ENCODE measurements around the gene TMEM109. TPM values are rescaled to one million over a fixed set of nuclear protein-coding genes. Genes with fewer than 3 reads are reported as not detected.

The TMEM109 gene
- total RNA-seq, 1 donor from 2014 or later: 9.4 TPM

- no peak for FAIRE-seq
- DNase-seq (ENCODE audit: low spot score in 2 of 2): no peak
These were observed 11.2 kb downstream of the TMEM109 start for GRCh38 chr11:60924906-60925853.

DNA sequence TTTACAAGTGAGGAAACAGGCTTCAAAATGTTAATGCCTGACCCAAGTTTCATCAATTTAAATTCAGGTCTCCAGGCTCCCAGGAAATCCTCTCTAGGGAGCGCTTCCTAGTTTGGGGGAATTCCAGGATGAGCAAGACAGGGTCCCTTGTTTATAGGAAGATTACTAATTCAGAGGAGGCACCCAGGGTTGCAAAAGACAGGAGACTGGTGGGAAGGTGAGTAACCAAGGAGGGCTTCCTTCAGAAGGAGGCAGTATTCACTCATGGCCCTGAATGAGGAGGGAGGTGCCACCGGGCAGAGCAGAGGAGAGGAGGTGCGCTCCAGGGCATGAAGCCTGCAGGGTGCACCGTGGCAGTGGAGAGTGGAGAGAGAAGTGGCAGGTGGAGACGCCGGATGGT is 11.9 kb downstream of the TMEM109 start:
- FAIRE-seq: no peak
- no peak for DNase-seq (ENCODE audit: low spot score in 2 of 2)

DNA sequence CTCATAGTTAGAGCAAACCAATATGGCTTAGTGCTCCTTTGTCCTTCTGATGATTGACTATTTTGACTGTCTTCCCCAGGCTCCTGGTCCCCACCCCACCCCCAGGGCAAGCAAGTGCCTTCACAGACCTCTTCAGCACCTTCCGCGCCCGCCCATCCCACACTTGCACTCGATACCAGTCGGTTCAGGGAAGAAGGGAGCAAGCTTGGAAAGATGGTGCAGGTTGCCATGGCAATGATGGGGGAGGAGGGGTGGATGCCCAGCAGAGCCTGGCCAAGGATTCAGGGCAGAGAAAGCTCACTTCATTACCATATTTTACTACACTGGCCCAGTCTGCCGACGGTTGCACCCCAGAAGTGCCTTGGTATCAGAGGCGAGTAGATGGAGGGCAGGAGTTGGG is 12.5 kb downstream of the TMEM109 start:
- FAIRE-seq (no peak), DNase-seq (ENCODE audit: low spot score in 2 of 2) (no peak)

- FAIRE-seq: no peak
- DNase-seq (ENCODE audit: low spot score in 2 of 2): no peak
These were observed 13.2 kb downstream of the TMEM109 start for GRCh38 chr11:60927061-60927592.

DNA sequence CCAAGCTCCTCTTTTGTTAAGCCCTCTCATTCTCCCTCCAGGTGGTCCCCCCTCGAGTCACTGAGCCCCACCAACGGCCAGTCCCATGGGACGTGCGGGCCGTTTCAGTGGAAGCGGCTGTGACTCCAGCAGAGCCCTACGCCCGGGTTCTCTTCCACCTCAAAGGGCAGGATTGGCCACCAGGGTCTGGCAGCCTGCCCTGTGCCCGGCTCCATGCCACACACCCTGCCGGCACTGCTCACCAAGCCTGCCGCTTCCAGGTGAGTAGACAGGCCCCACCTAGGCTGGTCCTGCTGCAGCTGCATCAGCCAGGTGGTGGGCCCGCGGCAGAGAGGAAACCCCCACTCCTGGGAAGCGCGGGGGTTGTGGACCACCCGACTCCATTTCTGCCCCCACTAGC is 13.6 kb downstream of the TMEM109 start:
- no peak for FAIRE-seq
- DNase-seq (ENCODE audit: low spot score in 2 of 2): no peak

GRCh38 chr11:60928563-60929001 is 14.6 kb downstream of the TMEM109 start:
- DNase-seq (ENCODE audit: low spot score in 2 of 2) (no peak), FAIRE-seq (no peak)

GRCh38 chr11:60929764-60930163 is 15.8 kb downstream of the TMEM109 start:
- no peak for DNase-seq (ENCODE audit: low spot score in 2 of 2)
- FAIRE-seq: no peak

GRCh38 chr11:60930394-60930793 is 16.4 kb downstream of the TMEM109 start:
- FAIRE-seq (no peak), DNase-seq (ENCODE audit: low spot score in 2 of 2) (no peak)

DNA sequence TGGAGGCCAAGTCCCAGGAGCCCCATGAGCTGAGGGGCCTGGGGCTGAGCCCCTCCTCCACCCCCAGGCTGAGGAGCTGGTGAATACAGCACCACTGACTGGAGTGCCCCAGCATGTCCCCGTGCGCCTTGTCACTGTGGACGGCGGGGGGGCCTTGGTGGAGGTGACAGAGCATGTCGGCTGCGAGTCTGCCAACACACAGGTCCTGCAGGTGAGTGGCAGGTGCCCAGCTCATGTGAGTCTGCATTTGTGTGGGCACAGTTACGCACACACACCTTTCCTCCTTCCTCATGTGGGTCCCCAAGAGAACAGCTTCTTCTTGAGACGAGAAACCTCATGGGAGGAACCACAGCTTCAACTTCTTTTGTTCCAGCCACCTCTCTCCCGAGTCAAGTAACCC is 18.0 kb downstream of the TMEM109 start:
- DNase-seq (ENCODE audit: low spot score in 2 of 2) (no peak), FAIRE-seq (no peak)

DNA sequence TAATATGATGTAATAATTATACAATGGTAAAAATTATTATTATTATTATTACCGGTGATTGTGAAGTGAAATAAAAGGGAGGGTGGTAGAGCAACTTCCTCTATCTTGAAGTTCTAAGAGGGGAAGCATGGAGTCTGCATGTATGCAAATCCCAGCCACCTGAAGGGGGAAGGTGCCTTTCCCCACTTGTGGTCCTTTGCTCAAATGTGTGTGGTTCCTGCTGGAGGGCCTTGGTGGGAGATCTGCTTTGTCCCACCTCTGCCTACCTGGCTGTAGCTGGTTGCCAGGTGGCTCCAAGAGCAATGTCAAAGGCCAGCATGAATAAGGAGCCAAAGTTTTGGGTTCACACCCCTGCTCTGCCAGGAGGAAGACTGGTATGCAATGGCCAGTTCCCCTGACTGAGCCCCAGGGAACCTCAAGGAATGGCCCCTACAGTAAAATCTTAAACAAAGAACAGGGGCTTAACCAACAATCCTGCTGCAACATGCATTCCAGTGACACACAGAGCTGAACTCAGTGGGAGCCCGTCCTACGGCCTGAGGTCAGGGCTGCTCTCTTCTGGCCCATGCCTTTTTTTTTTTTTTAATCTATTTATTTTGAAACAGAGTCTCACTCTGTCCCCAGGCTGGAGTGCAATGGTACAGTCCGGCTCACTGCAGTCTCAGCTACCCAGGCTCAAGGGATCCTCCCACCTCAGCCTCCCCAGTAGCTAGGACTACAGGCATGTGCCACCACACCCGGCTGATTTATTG is 18.8 kb downstream of the TMEM109 start:
- DNase-seq (ENCODE audit: low spot score in 2 of 2) (no peak), FAIRE-seq (no peak)

- no peak for DNase-seq (ENCODE audit: low spot score in 2 of 2)
- FAIRE-seq: no peak
These were observed 19.6 kb downstream of the TMEM109 start for GRCh38 chr11:60933416-60934123.

- DNase-seq (ENCODE audit: low spot score in 2 of 2): no peak
- no peak for FAIRE-seq
These were observed 20.3 kb downstream of the TMEM109 start for GRCh38 chr11:60934124-60934789.

- DNase-seq (ENCODE audit: low spot score in 2 of 2) (no peak), FAIRE-seq (no peak)
These were observed 21.0 kb downstream of the TMEM109 start for GRCh38 chr11:60934790-60935605.

DNA sequence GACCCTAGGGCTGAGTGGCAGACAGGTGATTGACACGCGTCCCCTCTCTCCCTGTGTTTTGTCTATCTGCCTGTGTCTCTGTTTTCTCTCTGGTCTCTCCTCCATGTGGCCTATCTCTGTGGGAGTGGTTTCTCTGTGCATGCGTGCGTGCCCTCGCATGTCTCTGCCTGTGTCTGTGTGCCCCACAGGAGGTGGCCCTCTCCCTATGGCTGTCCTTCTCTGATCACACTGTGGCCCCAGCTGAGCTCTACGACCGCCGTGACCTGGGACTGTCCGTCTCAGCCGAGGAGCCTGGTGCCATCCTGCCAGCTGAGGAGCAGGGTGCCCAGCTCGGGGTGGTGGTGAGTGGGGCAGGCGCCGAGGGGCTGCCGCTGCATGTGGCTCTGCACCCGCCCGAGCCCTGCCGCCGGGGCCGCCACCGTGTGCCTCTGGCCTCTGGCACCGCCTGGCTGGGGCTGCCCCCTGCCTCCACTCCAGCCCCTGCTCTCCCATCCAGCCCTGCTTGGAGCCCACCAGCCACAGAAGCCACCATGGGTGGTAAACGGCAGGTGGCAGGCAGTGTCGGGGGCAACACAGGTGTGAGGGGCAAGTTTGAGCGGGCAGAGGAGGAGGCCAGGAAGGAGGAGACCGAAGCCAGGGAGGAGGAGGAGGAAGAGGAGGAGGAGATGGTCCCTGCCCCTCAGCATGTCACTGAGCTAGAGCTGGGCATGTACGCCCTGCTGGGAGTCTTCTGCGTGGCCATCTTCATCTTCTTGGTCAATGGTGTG is 21.9 kb downstream of the TMEM109 start:
- DNase-seq (ENCODE audit: low spot score in 2 of 2) (no peak), FAIRE-seq (no peak)

DNA sequence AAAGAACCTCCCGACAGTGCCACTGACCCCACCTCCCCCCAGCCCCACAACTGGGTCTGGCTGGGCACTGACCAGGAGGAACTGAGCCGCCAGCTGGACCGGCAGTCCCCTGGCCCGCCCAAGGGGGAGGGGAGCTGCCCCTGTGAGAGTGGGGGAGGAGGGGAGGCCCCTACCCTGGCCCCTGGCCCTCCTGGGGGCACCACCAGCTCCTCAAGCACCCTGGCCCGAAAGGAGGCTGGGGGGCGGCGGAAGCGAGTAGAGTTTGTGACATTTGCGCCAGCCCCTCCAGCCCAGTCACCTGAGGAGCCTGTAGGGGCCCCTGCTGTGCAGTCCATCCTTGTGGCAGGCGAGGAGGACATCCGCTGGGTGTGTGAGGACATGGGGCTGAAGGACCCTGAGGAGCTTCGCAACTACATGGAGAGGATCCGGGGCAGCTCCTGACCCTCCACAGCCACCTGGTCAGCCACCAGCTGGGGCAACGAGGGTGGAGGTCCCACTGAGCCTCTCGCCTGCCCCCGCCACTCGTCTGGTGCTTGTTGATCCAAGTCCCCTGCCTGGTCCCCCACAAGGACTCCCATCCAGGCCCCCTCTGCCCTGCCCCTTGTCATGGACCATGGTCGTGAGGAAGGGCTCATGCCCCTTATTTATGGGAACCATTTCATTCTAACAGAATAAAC is 22.6 kb downstream of the TMEM109 start:
- FAIRE-seq (no peak), DNase-seq (ENCODE audit: low spot score in 2 of 2) (no peak)

DNA sequence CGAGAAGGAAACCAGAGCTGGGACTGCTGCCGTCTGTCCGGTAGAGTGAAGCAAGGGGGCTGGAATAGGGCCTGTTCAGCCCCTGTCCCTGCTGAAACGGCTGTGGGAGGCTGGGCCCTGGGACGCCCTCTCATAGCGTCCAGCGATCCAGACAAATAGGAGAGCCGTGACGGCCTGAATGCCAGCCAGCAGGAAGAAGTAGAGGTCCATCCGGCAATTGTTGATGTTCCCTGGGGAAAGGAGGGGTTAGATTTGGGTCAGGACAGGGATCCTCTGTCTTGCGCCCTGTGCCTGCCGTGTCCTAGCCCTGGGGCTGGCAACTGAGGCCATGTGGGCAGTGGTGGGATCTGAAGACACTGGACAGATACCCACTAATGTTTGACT is 23.2 kb downstream of the TMEM109 start:
- DNase-seq (ENCODE audit: low spot score in 2 of 2) (no peak), FAIRE-seq (no peak)

DNA sequence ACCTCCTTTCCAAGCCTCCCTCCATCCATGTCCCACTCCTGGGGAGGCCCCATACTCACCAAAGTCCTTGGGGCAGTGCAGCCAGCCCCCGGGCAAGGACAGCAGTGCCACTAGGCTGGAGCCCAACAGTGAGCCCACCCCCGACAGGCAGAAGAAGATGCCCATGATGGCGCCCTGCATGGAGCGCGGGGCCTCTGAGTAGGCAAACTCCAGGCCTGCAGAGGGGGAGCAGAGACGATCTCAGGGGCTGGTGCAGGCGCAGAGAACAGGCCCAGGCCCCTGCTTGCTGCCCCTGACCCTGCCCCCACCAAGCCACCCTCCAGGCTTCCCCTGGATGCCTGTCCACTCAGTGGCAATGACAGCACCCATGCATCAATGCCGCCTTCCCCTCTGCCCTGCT is 23.9 kb downstream of the TMEM109 start:
- FAIRE-seq (no peak), DNase-seq (ENCODE audit: low spot score in 2 of 2) (no peak)

- FAIRE-seq: no peak
- no peak for DNase-seq (ENCODE audit: low spot score in 2 of 2)
These were observed 24.5 kb downstream of the TMEM109 start for GRCh38 chr11:60938500-60938899.
